OCI-LY1 (cell line): Measurements from ENCODE around the gene NCOA5.

Experiments
- CTCF ChIP-seq: fragments of 200-600 bp; sonication (generic), shearing (Covaris generic); IDR thresholded peaks from 2 replicates; pipeline ENCODE4 v1.5.1; 2017; ENCODE audit warnings: mild to moderate bottlenecking, antibody characterized with exemption, low read length, moderate library complexity, mixed read lengths
- EZH2 ChIP-seq: fragments of 200-600 bp; sonication (generic), shearing (Covaris generic); IDR thresholded peaks from 2 replicates; pipeline ENCODE4 v1.8.0; 2017; ENCODE audit warnings: borderline replicate concordance, mixed run types, mild to moderate bottlenecking, antibody characterized with exemption, low read length, moderate library complexity, mixed read lengths

GRCh38 chr20:46128310-46129151 is 38.8 kb upstream of the NCOA5 start:
- TF ChIP-seq CTCF (peak; percentile 64), EZH2 (no peak)
